GM12801 (cell line): ENCODE results near the gene PPP6R1.

Experiments
- CTCF ChIP-seq: IDR thresholded peaks from one replicate; pipeline ENCODE4 v1.5.1; 2011; ENCODE audit warnings: control low read depth; ENCODE audit not compliant: insufficient read length; ENCODE audit errors: extremely low read depth

The PPP6R1 gene

DNA sequence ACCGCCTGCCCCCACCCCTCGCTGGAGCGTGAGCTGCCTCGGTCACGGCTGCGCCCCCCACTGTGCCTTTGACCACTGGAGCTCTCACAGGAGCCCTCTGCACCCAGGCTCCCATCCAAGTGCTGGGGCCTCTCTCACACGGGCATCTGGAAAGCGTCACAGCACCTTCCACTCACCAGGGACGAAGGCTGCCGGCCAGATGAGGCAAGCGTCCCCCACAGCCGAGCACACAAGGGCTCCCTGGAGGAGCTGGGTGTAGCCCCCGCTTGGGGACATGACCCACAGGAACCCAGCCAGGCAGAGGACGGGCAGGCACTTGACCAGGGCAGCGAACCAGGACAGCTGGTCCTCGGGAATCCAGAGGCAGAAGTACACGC is 30.8 kb downstream of the PPP6R1 start:
- TF ChIP-seq CTCF: no peak

DNA sequence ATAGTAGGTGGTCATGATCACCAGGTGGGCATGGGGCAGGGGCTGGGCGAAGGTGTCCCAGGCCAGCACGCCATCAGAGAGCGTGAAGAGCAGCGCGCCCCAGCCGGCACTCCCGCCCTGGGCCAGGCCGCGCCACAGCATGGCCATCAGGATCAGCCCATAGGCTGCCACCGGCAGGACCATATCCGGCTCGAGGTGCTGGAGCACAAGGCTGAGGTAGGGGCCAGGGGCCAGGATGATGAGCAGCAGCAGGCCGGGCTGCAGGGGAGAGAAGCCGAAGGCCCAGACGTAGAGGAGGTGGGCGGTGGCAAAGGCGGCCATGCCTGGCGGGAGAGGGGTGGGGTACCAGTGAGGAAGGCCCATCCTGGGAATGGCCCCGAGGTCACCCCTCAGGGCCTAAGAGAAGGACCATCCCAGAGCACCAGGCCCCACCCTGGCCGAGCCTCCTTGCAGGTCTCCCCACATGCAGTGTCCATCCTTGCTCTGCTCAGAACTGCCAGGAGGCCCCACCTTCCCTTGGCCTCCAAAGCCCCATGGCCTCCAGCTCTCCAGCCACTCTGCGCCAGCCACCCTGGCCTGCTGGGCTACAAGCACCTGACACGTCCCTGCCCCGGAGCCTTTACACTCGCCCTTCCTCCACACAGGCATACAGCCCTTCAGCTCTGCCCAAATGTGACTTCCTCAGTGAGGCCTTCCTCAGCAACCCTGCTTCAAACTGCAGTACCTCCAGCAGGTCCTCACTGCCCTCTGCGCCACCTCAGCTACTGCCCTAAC is 31.4 kb downstream of the PPP6R1 start:
- TF ChIP-seq CTCF: no peak

GRCh38 chr19:55226788-55227187 is 32.0 kb downstream of the PPP6R1 start:
- no peak for TF ChIP-seq CTCF

DNA sequence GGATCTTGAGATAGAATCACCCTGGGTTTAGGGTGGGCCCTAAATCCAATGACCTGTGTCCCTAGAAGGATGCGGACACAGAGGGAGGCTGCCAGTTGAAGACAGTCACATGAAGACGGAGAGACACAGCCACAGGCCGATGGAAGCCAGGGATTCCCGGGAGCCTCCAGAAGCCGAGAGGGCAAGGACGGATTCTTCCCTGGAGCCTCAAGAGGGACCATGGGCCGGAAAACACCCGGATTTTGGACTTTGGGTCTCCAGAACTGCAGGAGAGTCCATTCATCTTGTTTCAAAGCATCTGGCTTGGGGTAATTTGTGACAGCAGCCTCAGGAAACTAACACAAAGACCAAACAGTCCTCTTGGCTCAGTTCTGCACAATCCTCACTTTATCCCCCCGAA is 32.5 kb downstream of the PPP6R1 start:
- TF ChIP-seq CTCF: no peak

DNA sequence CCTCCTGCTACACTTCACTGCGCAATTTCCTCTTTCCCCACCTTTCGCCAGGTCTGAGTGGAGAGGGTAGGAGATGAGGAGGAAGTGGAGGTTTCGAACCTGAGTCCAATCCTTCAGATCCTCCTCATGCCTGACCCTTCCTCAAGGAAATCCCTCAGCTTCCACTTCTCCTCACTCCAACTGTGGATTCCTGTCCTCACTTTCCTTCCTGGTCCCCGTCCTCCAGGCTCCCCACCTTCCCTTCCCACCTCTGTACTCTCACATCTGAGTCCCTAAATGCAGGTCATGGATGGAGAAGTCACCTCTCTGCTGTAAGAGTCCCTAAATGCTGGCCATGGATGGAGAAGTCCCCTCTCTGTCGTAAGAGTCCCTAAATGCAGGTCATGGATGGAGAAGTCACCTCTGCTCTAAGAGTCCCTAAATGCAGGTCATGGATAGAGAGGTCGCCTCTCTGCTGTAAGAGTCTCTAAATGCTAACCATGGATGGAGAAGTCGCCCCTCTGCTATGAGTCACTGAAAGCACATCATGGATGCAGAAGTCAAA is 33.3 kb downstream of the PPP6R1 start:
- no peak for TF ChIP-seq CTCF

DNA sequence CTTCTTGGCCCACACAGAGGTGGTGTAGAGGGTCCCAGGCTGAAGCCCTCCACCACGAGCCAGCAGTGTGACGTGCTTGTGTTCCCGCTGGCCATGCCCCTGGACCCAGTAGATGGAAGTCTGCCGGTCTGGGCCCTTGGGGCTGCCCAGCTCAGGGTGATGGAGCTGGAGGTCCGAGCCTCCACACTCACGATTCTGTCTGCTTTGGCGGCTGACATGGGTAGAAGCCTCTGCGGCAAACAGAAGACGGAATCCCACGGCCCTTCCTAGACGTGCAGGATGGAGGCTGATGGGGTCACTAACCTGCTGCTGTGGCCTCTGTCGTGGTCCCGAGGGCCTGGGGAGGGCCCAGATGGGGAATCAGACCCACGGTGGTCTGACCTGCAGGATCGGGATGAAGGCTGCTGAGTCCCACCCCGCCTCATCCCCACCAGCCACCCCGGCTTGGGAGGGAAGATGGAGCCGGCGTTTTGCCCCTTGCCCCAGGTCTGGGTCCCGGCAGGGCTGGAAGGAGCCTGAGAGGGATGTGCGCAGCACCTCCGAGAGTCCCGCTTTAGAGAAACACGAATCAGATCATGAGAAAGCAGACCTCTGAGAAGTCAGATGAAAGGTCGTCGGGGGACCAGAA is 34.7 kb downstream of the PPP6R1 start:
- TF ChIP-seq CTCF: no peak

DNA sequence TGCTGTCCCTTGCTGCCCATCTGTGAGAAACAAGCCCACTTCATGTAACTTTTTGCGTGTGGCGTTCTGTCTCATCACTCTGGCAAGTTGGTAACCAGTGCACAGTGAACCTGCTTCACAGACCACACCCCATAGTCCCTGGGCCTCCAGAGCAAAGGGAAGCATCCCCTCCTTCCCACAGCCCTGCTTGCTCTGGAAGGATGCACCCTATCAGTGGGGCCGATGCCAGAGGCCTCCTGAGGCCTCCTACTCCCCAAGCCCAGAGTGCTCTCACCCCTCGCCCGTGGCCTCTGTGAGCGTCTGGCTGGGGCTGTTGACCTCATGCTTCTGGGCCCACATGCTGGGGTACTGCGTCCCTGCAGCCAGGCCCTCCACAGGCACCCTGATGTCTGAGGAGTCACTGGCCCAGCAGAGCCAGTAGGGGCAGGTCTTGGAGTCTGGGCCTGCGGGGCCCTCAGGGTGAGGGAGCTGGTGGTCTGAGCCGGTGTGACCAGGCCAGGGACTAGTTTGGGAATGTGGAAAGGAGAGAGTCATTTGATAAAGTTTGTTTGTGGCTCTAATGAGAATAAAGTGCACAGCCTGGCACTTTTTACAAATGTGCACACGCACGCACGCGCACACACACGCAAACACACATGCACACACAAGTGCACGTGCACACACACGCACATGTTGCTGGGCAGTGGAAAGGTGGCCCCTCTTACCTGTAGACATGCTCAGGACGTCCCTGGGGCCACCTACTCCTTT is 35.4 kb downstream of the PPP6R1 start:
- no peak for TF ChIP-seq CTCF
